ENCODE measurements around the gene CYP4A22.
"Not testable (repeated sequence)": the region's sequence is repeated elsewhere in the genome, so short reads cannot be mapped to it uniquely, and the experiment has no call there.

Gene CYP4A22

DNA sequence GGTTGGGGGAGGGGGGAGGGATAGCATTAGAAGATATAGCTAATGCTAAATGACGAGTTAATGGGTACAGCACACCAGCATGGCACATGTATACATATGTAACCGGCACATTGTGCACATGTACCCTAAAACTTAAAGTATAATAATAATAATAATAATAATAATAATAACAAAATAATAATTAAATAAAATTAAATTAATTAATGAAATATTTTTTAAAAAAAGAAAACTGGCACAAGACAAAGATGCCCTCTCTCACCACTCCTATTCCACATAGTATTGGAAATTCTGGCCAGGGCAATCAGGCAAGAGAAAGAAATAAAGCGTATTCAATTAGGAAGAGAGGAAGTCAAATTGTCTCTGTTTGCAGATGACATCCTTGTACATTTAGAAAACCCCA, 20.7 kb downstream of the CYP4A22 start:
- not testable (repeated sequence) for DNase-seq (ENCODE audit: low spot score)

DNA sequence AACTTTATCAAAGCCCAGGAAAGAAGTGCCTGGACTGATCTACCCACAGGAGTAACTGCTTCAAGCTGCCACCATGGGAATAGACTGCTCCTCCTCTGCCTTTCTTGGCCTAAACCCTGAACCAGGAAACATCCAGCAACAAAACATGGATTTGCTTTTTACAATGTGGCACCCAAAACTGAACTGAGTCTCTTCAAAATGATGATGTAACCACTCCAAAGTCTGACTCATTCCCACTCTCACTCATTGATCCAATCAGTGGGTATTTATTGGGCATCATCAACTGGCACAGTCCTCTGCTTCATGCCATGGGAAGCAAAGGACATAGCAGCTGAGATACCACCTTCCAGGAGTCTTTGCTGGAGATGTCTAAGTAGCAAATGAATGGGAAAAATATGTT, 23.5 kb downstream of the CYP4A22 start:
- DNase-seq (ENCODE audit: low spot score), result no peak

DNA sequence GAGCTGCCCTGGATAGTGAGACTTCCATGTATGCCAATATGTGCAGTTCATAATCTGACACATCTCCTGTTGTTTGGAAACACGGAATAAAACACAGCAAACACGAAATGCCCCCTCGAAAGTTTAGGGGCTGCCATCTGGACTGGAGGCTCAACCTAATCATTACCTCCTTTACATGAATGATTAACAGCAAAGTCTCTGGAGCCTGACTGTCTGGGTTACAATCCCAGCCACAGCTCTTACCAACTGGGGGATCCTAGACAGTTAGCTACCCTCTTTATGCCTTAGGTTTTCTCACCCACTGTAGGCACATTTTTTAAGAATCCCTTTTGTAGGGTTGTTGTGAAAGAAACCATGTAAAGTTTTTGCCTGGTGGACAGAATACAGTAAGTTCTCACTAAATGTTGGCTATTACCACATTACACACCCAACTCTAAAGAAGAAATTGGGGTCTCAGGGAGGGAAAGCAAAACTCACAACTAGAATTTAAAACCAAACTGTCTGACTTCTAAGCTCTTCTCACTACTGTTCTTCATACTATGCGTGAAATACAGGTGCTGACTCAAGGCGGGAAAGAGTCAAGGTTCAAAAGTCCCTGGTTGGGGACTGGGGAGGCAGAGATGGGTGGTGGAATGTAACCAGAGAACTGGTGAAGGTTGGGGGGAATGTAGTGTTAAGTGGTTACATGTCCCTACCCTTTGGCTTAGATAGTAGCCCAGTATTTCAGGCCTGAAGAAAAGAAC, 24.2 kb downstream of the CYP4A22 start:
- no peak for DNase-seq (ENCODE audit: low spot score)

- DNase-seq (ENCODE audit: low spot score), result no peak
Measured at GRCh38 chr1:47164552-47164951, 27.3 kb downstream of the CYP4A22 start.

GRCh38 chr1:47172782-47173181, 35.5 kb downstream of the CYP4A22 start:
- DNase-seq (ENCODE audit: low spot score), result no peak

GRCh38 chr1:47174656-47175020, 37.4 kb downstream of the CYP4A22 start:
- no peak for DNase-seq (ENCODE audit: low spot score)

DNA sequence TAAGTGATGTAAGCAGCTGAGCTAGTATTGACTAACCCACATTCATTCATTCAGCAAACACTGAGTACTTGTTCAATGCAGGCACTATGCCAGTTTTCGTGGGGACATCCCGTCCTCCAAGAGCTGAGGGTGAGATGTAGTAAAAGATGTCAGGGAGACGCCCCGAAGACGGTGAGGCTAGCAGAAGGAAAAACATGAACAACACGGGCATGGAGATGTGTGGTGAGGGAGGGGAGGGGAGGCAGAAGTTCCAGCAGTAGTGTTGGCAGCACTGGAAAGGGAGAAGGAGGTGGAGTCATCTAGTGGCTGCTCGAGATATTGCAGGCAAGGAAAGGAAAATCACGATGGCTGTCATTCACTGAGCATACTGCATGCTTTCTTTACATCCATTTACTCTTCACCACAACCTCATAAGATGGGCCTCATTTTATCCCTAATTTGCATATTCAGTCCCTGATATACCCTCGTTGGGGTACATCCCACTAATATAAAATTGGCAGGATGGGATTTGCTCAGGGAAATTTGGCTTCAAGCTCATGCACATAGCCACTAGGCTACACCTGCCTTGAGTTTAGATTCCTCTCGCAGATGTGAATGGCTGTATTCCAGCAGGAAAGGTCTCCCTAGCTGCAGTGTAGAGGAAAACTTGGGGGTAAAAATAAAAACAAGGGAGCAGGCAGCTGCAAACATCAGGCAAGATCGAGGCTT, 38.1 kb downstream of the CYP4A22 start:
- DNase-seq (ENCODE audit: low spot score), result peak; percentile 73

DNA sequence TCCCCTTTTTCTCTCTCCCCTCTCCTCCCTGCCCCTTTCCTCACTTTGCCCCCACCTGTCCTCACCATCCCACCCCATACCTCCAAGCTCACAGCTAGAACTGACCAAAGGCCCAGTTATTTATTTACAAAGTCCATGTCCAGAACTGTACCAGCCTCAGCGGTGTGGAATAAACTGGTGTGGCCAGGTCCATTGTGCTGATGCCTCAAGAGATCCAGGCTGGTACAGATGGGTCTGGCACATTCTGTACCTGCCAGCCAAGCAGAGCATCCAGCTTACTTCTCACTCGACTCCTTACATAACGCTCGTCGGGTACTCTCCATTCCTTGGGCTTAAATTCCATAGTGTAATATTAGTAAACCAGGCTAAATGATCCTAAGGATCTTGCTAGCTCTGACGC, 40.8 kb downstream of the CYP4A22 start:
- DNase-seq (ENCODE audit: low spot score), result no peak

- DNase-seq (ENCODE audit: low spot score), result no peak
Measured at GRCh38 chr1:47178654-47179016, 41.4 kb downstream of the CYP4A22 start.

DNA sequence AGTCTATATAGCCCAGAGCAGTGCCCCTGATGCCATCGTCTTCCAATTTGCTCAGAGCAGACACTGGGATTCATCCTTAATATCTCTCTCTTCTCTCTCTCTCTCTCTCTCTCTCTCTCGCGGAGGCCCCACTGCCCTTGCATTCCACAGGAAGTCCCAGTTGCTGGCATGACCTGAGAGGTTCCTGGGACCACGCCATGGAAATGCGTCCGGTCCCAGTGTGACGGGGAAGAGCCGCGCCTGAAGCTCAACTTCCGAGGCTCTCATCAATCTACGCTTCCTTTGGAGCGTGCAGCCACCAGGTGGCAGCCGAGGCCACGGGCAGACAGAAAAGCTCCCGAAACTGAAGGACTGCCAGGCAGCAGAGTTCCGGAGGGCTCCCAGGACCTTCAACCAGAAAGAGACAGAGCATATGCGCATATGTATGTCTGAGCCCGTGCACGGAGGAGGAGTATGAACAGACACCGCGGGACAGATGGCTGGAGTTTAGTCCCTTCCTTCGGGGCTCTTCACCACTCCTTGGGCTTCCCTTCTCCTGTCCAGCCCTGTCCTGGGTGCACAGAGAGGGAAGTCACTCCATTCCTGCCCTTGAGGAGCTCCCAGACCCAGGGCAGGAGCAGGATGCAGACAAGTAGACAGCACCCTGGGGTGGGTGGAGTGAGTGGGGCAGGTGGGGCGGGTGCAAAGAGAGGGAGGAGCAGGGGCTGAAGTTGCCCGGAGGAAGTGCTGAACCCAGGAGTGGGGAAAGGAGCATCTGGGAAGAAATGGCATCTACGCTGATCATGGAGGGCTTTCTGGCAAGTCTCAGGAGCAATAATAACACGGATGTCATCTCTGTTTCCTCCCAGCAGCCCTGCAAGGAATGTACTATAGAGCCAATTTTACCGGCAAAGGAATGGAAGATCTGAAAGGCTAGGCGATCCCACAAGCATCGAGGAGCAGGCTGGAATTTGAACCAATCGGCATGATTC, 42.1 kb downstream of the CYP4A22 start:
- peak; percentile 93 for DNase-seq (ENCODE audit: low spot score)

- DNase-seq (ENCODE audit: low spot score), result no peak
Measured at GRCh38 chr1:47179988-47180563, 42.8 kb downstream of the CYP4A22 start.

GRCh38 chr1:47180603-47181094, 43.4 kb downstream of the CYP4A22 start:
- peak; percentile 87 for DNase-seq (ENCODE audit: low spot score)

DNA sequence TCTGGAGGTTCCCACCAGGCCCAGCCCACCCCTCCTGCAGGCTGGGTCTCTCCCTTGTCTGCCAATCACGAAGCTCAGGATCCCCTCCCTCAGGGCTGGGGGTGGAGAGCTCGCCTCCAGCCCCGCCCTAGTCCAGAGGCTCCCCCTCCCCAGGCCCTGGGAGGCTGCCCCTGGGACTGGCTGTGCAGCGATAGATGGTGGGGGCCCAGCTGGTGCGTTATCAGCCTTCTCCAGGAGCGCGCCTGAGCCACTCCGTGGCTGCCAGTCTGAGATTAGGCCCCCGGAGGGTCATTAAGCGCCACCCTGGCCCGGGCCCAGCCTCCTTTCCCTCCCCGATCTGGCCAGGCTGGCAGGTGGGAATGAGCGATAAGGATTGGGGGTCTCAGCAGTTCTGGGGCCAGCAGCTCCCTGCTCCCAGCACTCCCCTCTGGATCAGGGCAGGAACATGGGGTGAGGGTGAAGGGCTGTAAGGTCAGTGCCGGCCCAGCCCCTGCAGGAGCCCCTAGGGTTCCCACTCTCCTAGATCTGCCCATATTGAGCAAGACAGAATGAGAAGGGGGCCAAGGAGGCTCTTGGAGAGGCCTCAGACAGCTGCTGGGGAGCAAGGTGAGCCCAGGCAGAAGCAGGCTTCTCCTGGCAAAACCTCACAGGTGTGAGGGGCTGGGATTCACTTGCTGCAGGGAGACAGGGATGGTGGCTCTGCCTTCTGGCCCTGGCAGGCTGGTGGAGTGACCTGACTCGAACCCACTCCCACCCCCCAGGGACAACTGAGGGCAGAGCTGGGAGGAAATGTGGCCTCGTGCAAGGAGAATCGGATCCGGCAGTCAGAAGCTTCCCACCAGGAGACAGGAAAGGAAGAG, 44.1 kb downstream of the CYP4A22 start:
- DNase-seq (ENCODE audit: low spot score), result peak; percentile 99

DNA sequence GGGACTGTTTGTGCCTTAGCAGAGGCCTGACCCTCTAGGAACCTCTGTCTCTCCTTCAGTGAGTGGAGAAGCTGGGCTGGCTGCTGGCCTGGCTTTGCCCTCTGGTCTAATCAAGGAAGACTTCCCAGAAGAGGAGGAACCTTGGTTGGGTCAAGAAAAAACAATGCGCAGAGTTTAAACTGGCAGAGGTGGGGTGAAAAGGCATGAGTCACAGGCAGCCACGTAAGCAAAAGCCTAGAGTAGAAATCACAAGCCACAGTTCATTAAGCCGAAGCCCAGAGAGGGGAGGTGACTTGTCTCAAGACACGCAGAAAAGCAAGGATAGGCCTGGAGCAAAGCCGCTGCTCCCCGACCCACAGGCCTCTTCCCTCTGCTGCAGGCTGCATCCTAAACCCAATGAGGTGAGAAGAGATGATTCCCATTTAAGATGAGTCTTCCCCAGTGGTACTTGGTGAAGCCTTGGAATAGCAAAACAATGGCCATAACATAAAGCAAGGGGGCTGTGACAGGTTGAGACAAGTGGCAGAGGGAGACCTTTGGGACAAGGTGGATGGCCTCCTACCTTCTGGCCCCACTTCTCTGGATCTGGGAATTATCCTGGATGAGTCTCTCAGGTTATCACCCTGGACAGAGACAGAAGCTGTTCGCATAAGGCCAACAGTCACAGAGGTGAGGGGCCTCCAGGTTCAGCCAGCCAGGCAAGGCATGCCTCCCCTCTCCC, 44.9 kb downstream of the CYP4A22 start:
- DNase-seq (ENCODE audit: low spot score), result peak; percentile 92

DNA sequence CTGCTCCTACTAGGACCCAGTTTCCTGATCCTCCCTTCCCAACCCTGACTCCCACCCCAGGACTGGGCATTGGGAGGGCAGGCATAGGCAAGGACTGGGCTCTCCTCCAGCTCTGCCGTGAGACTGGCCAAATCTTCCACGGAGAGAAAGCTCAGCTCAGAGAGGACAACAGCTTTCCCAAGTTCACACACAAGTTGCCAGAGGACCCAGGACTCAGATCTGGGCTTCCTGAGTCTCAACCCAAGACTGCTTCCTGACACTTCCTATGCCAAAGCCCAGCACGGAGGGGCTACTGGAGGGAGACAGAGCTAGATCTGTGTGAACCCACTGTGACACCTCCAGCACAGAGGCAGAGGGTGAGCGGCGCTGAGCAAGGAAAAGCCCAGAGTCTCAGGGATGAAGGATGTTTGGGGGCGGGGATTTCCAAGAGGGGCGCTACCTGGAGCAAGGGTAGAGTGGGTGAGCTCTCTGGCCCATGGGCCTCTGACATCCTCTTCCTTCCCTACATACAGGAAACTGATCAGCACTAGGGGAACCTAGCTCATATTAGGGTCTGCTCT, 45.5 kb downstream of the CYP4A22 start:
- peak; percentile 51 for DNase-seq (ENCODE audit: low spot score)

DNA sequence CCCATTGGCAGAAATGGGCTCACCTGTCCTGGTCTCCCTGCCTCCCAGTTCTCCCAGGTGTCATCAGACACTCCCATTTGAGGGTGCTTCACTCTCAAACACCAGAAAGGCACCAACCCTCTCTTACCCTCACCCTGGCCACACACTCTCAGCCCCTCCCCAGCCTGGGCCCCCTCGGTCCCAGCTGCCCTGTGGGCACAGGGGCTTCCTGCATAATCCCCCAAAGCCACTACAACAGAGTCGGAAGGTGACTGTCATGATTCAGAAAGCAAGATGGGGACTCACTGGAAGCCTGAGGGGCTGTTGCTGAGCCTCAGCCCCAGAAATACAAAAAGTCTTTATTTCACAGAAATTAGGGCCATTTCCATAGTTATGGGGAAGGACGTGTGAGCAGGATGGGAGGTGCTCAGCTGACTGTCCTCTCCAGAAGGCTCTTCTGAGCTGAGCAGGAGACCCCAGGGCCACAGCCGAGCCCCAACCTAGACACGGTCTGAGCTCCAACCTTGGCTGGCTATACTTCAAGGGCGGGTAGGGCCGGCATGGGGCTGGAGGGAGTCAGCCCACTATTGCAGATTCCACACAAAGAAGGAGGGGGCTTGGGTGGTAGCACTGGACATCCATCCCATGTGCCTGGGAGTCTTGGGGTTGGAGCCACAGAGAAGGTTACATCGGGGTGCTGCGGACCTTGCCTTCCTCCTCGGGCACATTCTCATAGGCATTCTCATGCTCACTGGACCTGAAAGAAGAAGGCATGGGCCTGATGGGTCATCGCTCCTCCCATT, 46.3 kb downstream of the CYP4A22 start:
- no peak for DNase-seq (ENCODE audit: low spot score)

DNA sequence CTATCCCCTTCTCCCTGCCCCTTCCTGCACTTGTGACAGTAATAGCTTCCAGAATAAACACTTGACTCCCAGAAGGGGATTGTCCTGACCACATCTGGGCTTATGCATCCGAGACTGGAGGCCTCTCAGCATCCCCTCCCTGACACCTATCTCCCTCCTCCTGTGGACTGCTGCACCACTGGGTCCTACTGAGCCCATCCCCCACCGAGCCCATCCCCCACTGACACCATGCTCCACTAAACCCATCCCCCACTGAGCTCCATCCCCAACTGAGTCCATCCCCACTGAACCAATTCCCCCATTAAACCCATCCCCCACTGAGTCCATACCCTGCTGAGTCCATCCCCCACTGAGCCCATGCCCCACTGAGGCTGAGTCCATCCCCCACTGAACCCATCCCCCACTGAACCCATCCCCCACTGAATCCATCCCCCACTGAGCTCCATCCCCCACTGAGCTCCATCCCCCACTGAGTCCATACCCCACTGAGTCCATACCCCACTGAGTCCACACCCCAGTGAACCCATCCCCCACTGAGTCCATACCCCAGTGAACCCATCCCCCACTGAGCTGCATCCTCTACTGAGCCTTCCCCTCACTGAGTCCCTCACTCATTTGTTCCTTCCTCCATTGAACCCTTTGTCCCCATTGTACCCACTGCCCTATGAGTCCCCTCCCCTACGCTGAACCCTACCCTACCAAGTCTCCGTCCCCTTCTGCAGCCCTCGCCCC, 47.0 kb downstream of the CYP4A22 start:
- no peak for DNase-seq (ENCODE audit: low spot score)

- no peak for DNase-seq (ENCODE audit: low spot score)
Measured at GRCh38 chr1:47184822-47185677, 47.8 kb downstream of the CYP4A22 start.
